HCT116 (cell line): Measurements from ENCODE around the gene HLA-DMA. TPM values are rescaled to one million over a fixed set of nuclear protein-coding genes. Genes with fewer than 3 reads are reported as not detected.

Source experiments
- ATAC-seq: fragments of 200-7000 bp; cut with Tn5 transposase; 2 replicates; pipeline ENCODE4 v1.9.1; 2020; ENCODE audit warnings: mild to moderate bottlenecking, moderate library complexity
- BruUV-seq: library from RNA; stranded (reverse); fragments of 400-500 nt; replicated peaks from 2 replicates; lab custom pipeline; 2021; lab: Mats Ljungman, UMichigan
- CTCF ChIA-PET: fragments of 300-600 bp; sonication (Branson Sonifier 250); formaldehyde crosslinking; loops from one replicate; lab custom pipeline; 2021; ENCODE audit warnings: antibody characterized with exemption; lab: Charles Lee
- POLR2A ChIA-PET: fragments of 300-600, 350-600 bp; sonication (Branson Sonifier 250); formaldehyde crosslinking; loops from one replicate; lab custom pipeline; 2021; ENCODE audit warnings: antibody characterized with exemption; lab: Charles Lee
- RAD21 ChIA-PET, 2 experiments: fragments of 300-600 bp; sonication (Branson Sonifier 250); formaldehyde crosslinking; loops; one replicate each; lab custom pipeline; 2023; ENCODE audit warnings: low total read pairs in 2 of 2; ENCODE audit not compliant: uncharacterized antibody in 2 of 2, unreplicated experiment in 2 of 2, low non-redundant PET in 1 of 2; lab: Charles Lee
- DNase-seq: peaks from one replicate; pipeline ENCODE4 v3.0.0-alpha.2; 2010; ENCODE audit warnings: low read depth, low spot score
- H2AFZ ChIP-seq: fragments of 200-600 bp; shearing (Covaris generic), sonication (generic); 2 replicates; pipeline ENCODE4 v1.6.1; 2017; ENCODE audit warnings: low read depth, mixed run types, mixed read lengths, antibody characterized with exemption, low read length; ENCODE audit not compliant: poor library complexity, severe bottlenecking
- H3K27ac ChIP-seq: 2 replicates; pipeline ENCODE4 v1.5.1; 2012; ENCODE audit warnings: low read depth, low read length
- H3K27me3 ChIP-seq: fragments of 200-600 bp; sonication (generic); 2 replicates; pipeline ENCODE4 v1.6.1; 2016; ENCODE audit warnings: mixed run types, low read length, mixed read lengths; ENCODE audit not compliant: insufficient read depth
- H3K36me3 ChIP-seq, 2 experiments: fragments of 200-500 bp in 1 of 2; fragments of 200-600 bp in 1 of 2; sonication (Bioruptor generic) in 1 of 2; sonication (generic) in 1 of 2; 2 replicates each; pipeline versions ENCODE4 v1.5.1 to v1.6.1; 2014 to 2016; ENCODE audit warnings: low read length in 2 of 2, inconsistent platforms in 1 of 2, mixed read lengths in 1 of 2, mixed run types in 1 of 2; ENCODE audit not compliant: insufficient read depth in 2 of 2, control insufficient read depth in 1 of 2
- H3K4me1 ChIP-seq, 2 experiments: fragments of 200-600 bp in 1 of 2; sonication (generic) in 1 of 2; 2 replicates each; pipeline versions ENCODE4 v1.5.1 to v1.6.1; 2012 to 2017; ENCODE audit warnings: low read length in 2 of 2, inconsistent platforms in 1 of 2, mild to moderate bottlenecking in 1 of 2, mixed read lengths in 1 of 2, mixed run types in 1 of 2, moderate library complexity in 1 of 2; ENCODE audit not compliant: insufficient read depth in 2 of 2, control insufficient read depth in 1 of 2
- H3K4me2 ChIP-seq: fragments of 200-600 bp; sonication (generic); 2 replicates; pipeline ENCODE4 v1.6.1; 2017; ENCODE audit warnings: mixed run types, low read length, mixed read lengths
- H3K4me3 ChIP-seq, 2 experiments: fragments of 200-600 bp in 1 of 2; sonication (generic) in 1 of 2; replicated peaks in 1 of 2; 2 replicates each; pipeline ENCODE4 v1.5.1; 2011 to 2016; ENCODE audit warnings: low read length in 2 of 2, control low read depth in 1 of 2, low read depth in 1 of 2, mild to moderate bottlenecking in 1 of 2, mixed read lengths in 1 of 2, mixed run types in 1 of 2
- H3K79me2 ChIP-seq: fragments of 200-600 bp; sonication (generic); 2 replicates; pipeline ENCODE4 v1.6.1; 2017; ENCODE audit warnings: mild to moderate bottlenecking, mixed run types, low read length, moderate library complexity, mixed read lengths; ENCODE audit not compliant: insufficient read depth
- H3K9ac ChIP-seq: fragments of 200-600 bp; sonication (generic); 2 replicates; pipeline ENCODE4 v1.6.1; 2016; ENCODE audit warnings: low read length, mixed read lengths
- H3K9me2 ChIP-seq: fragments of 200-600 bp; sonication (generic), shearing (Covaris generic); 2 replicates; pipeline ENCODE4 v1.6.1; 2017; ENCODE audit warnings: mixed run types, mild to moderate bottlenecking, moderate library complexity; ENCODE audit not compliant: insufficient read depth
- H3K9me3 ChIP-seq, 2 experiments: fragments of 200-500 bp in 1 of 2; fragments of 200-600 bp in 1 of 2; sonication (Bioruptor generic) in 1 of 2; sonication (generic) in 1 of 2; 2 replicates each; pipeline ENCODE4 v1.6.1; 2014 to 2017; ENCODE audit warnings: low read length in 2 of 2, mixed read lengths in 2 of 2, inconsistent platforms in 1 of 2, low read depth in 1 of 2, mild to moderate bottlenecking in 1 of 2, mixed run types in 1 of 2, moderate library complexity in 1 of 2; ENCODE audit not compliant: control insufficient read depth in 1 of 2, insufficient read depth in 1 of 2
- H4K20me1 ChIP-seq: fragments of 200-600 bp; sonication (generic), shearing (Covaris generic); 2 replicates; pipeline ENCODE4 v1.6.1; 2017; ENCODE audit warnings: mixed run types, mild to moderate bottlenecking, moderate library complexity; ENCODE audit not compliant: insufficient read depth
- ATF3 ChIP-seq: IDR thresholded peaks from 2 replicates; pipeline ENCODE4 v1.6.1; 2012
- CBX3 ChIP-seq: IDR thresholded peaks from 2 replicates; pipeline ENCODE4 v1.6.1; 2012; ENCODE audit warnings: low read depth
- CEBPB ChIP-seq: IDR thresholded peaks from 2 replicates; pipeline ENCODE4 v1.6.1; 2012; ENCODE audit warnings: low read depth
- ELF1 ChIP-seq: IDR thresholded peaks from 2 replicates; pipeline ENCODE4 v1.6.1; 2012; ENCODE audit warnings: low read depth, borderline replicate concordance
- EZH2 ChIP-seq: fragments of 200-600 bp; sonication (generic); IDR thresholded peaks from 2 replicates; pipeline ENCODE4 v1.6.1; 2017; ENCODE audit warnings: antibody characterized with exemption, mixed run types
- EZH2phosphoT487 ChIP-seq: fragments of 200-600 bp; IDR thresholded peaks from 2 replicates; pipeline ENCODE4 v1.6.1; 2018; ENCODE audit warnings: antibody characterized with exemption, borderline replicate concordance
- FOSL1 ChIP-seq: IDR thresholded peaks from 2 replicates; pipeline ENCODE4 v1.6.1; 2012; ENCODE audit warnings: low read depth
- JUND ChIP-seq: IDR thresholded peaks from 2 replicates; pipeline ENCODE4 v1.6.1; 2012
- MAX ChIP-seq: IDR thresholded peaks from 2 replicates; pipeline ENCODE4 v1.6.1; 2012
- REST ChIP-seq: IDR thresholded peaks from 2 replicates; pipeline ENCODE4 v1.6.1; 2012; ENCODE audit warnings: low read depth
- SIN3A ChIP-seq: IDR thresholded peaks from 2 replicates; pipeline ENCODE4 v1.6.1; 2012; ENCODE audit warnings: low read depth
- SRF ChIP-seq: IDR thresholded peaks from 2 replicates; pipeline ENCODE4 v1.6.1; 2012; ENCODE audit warnings: low read depth
- TCF7L2 ChIP-seq: IDR thresholded peaks from 2 replicates; pipeline ENCODE4 v1.7.0; 2011; ENCODE audit warnings: borderline replicate concordance, inconsistent platforms; ENCODE audit not compliant: insufficient read depth, insufficient read length; ENCODE audit errors: extremely low read depth
- YY1 ChIP-seq: IDR thresholded peaks from 2 replicates; pipeline ENCODE4 v1.6.1; 2011; ENCODE audit warnings: low read length, low read depth, moderate library complexity, mild to moderate bottlenecking; ENCODE audit not compliant: insufficient replicate concordance; ENCODE audit errors: extremely low read depth
- ZNF274 ChIP-seq: fragments of 200-500 bp; sonication (Bioruptor generic); IDR thresholded peaks from 2 replicates; pipeline ENCODE4 v1.6.1; 2014; ENCODE audit warnings: mild to moderate bottlenecking, low read depth, low read length, inconsistent platforms
- intact Hi-C: fragments of 100-400 bp; cut with micrococcal nuclease; formaldehyde crosslinking; loops from 2 replicates; pipeline ENCODE4 v1.10.0; 2022
- total RNA-seq: library from RNA; stranded (reverse); gene quantifications from one replicate; pipeline ENCODE4 v1.2.1, GENCODE V29; 2021; ENCODE audit not compliant: unreplicated experiment

Gene HLA-DMA
- total RNA-seq, 1 experiment from 2014 or later, result 12.1 TPM

GRCh38 chr6:32964776-32965175 lies 11.9 kb upstream of the HLA-DMA start:
- Histone ChIP-seq H3K4me1 (peaks cover 10 to 30% of the 10 kb centered on the region in 2 experiments), H3K27ac (no peak overlapping the region), H3K79me2 (peaks cover 66% of the 10 kb centered on the region), H3K9me2 (no peaks in the 10 kb centered on the region), H3K9me3 (no peaks in the 10 kb centered on the region), H4K20me1 (no peaks in the 10 kb centered on the region), H3K4me2 (no peak overlapping the region), H3K4me3 (no peak overlapping the region), H3K9ac (no peak overlapping the region), H3K36me3 (no peaks in the 10 kb centered on the region), H2AFZ (no peak overlapping the region), H3K27me3 (no peaks in the 10 kb centered on the region)
- TF ChIP-seq SRF (no peak), JUND (no peak), ZNF274 (no peak)
- ATAC-seq, result no peak
- intact Hi-C loops, result loop anchor here (5.0 kb wide), 1 partner anchor 77 kb away; no protein-coding TSS in a partner anchor
- POLR2A ChIA-PET, result interaction anchor here (7.9 kb wide), 1 partner anchor 9 kb away, joined by 143 read pairs; the partner anchor contains the start of gene HLA-DMA
- DNase-seq, result no peak
- CTCF ChIA-PET, result interaction anchor here (7.8 kb wide), 1 partner anchor 11 kb away, joined by 73 read pairs; the partner anchor contains the start of gene HLA-DMA
- BruUV-seq, result no TSS peak
- RAD21 ChIA-PET, result no interaction called here

- no peaks in the 10 kb centered on the region for H4K20me1 ChIP-seq
- no peak for DNase-seq
- H3K4me1 ChIP-seq, result peaks cover 10 to 21% of the 10 kb centered on the region in 2 experiments
- no peak overlapping the region for H2AFZ ChIP-seq
- H3K79me2 ChIP-seq, result peaks cover 63% of the 10 kb centered on the region
- no peak overlapping the region for H3K4me2 ChIP-seq
- BruUV-seq, result no TSS peak
- intact Hi-C loops, result no loop called here
- H3K9me2 ChIP-seq, result no peaks in the 10 kb centered on the region
- no peaks in the 10 kb centered on the region for H3K9me3 ChIP-seq
- H3K27ac ChIP-seq, result no peak overlapping the region
- CTCF ChIA-PET, result interaction anchor here (1.0 to 2.2 kb wide), 3 partner anchors 10 to 78 kb away, joined by 3 to 23 read pairs (median 9); partner anchors contain the start of gene HLA-DMA
- H3K4me3 ChIP-seq, result no peak overlapping the region
- RAD21 ChIA-PET, result no interaction called here
- H3K9ac ChIP-seq, result no peak overlapping the region
- POLR2A ChIA-PET, result interaction anchor here (0.6 to 2.3 kb wide), 4 partner anchors 8 to 1372 kb away, joined by 3 to 11 read pairs (median 3); no protein-coding TSS in a partner anchor
- H3K27me3 ChIP-seq, result no peaks in the 10 kb centered on the region
- no peaks in the 10 kb centered on the region for H3K36me3 ChIP-seq
- ATAC-seq, result no peak
- TF ChIP-seq ATF3, result no peak
- TF ChIP-seq EZH2phosphoT487, result no peak
- TF ChIP-seq CBX3, result no peak
- TF ChIP-seq ZNF274, result no peak
- TF ChIP-seq YY1, result no peak
- TF ChIP-seq SIN3A, result no peak
- no peak for TF ChIP-seq CEBPB
- TF ChIP-seq FOSL1, result no peak
- no peak for TF ChIP-seq ELF1
- TF ChIP-seq TCF7L2, result no peak
- no peak for TF ChIP-seq MAX
- TF ChIP-seq REST, result no peak
- TF ChIP-seq SRF, result no peak
- TF ChIP-seq EZH2, result no peak
Observed at GRCh38 chr6:32963866-32964265, 11.0 kb upstream of the HLA-DMA start.
